NCI-H2107 treated with DMSO at 0.1 percent for 48 hours (cell line): ENCODE results near the gene CXCL17.
"Not testable (repeated sequence)": the region's sequence is repeated elsewhere in the genome, so short reads cannot be mapped to it uniquely, and the experiment has no call there.

Source experiments
- DNase-seq: peaks from one replicate; lab custom pipeline; 2025; ENCODE audit not compliant: unreplicated experiment; lab: John Stamatoyannopoulos, UW

Gene CXCL17, protein sequence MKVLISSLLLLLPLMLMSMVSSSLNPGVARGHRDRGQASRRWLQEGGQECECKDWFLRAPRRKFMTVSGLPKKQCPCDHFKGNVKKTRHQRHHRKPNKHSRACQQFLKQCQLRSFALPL

DNA sequence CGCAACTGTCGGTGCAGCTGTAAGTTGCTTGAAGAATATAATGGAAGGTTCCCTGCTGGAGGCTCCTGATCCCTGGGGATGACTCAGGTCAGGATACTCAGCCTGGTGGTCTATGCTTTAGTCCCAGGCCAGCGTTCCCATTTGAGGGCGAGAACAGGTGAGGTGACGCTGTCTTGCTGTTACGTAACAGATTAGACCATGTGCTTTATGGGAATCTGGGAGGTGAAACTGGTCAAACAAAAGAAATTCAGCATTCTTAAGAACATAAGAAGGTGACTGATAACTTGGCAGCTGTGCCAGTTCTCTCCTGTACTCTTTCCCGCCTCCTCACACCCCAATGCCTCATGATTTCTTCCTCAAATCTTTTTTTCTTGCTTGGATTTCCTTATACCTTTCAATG, at the start of gene CXCL17:
Gene CXCL17 (minus strand): TSS at position 114 of the 400 bp plus-strand sequence. CDS start 114 bp downstream, outside the sequence.
- DNase-seq: no peak

GRCh38 chr19:42488783-42489521, 46.2 kb upstream of the CXCL17 start:
- no peak for DNase-seq

DNA sequence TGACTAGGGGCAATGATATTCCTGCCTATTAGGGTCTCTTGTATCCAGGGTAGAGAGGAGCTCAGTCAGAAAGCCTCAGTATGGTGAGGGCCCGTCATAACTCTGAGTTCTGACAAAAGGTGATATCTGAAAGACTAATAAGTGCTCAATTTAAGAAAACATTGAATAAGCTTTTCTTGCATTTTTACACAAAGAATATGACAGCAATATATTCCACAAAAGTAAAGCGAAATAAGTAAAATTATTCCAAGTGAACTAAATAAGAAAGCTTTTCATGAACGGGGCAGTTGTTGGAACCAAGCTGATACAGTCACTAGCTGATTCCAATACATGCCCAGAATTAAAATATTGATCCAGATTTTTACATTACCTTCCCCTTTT, 45.0 kb upstream of the CXCL17 start:
- DNase-seq: no peak

- DNase-seq: no peak
These were observed 44.5 kb upstream of the CXCL17 start for GRCh38 chr19:42487032-42487797.

DNA sequence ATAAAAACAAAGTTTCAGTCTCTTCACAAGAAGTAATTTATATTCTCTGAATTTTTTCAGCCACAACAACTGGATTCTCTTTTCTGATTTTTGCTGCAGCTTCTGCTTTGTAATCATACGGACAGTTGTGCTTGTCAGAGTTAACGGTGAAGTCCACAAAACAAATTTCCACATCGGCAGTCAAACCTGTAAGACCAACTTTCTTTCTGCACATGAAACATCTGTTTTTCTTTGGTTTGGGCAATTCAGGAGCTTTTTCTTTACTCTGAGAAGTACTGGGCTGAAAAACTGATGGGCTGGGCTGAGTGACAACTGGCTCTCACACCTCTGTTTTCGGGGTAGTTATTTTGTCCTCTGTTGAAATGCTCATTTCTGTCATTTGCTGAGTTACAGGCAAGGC, 42.3 kb upstream of the CXCL17 start:
- not testable (repeated sequence) for DNase-seq

DNA sequence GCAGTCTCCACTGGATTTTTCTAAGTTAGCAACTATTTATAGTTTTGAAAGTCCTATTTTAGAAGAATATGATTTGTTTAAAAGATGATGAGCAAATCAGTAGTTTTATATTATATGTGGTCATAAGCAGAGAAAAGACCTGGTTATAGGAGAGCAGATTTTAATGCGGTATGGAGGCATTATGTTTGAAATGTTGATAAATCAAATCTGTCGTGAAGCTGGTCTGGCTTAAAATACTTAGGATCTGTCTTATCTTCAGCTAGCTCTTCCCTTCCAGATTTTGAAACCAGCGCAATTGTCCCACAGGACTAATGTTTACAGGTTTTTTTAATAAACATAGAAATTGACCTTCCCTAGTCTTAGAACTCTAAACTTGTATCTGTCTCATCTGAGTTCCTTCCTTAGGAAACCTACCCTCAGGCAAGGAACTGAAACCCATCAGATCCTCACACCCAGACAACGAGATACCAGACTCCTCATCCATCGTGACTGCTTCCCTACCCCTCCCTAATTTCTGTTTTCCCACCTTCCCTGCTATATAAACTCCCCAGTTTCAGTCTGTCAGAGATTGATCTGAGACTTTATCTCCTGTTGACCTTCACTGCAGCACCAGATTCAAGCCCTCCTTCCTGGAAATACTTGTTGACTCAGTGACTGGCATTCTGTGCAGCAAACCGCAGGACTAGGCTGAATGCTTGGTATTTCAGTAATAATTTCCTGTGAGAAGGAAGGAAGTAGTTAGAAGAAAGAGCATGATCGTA, 37.8 kb upstream of the CXCL17 start:
- DNase-seq: no peak

DNA sequence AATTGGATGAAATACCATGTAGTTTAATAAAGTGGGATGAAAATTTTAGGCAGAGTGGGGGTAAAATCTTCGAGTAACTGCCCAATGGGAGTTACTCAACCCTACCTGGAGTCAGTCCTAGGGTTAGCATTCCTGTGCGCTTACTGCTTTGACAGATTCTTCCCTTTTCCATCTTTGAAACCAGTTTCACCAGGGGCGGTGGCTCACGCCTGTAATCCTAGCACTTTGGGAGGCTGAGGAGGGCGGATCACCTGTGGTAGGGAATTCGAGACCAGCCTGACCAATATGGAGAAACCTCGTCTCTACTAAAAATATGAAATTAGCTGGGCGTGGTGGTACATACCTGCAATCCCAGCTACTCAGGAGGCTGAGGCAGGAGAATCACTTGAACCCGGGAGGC, 37.0 kb upstream of the CXCL17 start:
- no peak for DNase-seq

GRCh38 chr19:42478765-42479311, 36.1 kb upstream of the CXCL17 start:
- no peak for DNase-seq

DNA sequence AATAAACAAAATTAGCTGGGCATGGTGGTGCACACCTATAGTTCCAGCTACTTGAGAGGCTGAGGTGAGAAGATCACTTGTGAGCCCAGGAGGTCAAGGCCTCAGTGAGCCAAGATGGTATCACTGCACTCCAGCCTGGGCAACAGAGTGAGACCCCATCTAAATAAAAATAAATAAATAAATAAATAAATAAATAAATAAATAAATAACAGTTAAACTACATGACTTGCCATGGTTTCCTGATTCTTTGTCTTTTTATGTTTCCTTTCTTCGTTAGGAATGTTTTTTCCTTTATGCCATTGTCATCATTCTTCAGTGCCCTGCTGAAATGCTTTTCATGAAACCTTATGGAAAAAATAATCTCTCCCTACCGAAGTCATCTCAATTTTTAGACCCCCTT, 35.2 kb upstream of the CXCL17 start:
- DNase-seq: no peak

DNA sequence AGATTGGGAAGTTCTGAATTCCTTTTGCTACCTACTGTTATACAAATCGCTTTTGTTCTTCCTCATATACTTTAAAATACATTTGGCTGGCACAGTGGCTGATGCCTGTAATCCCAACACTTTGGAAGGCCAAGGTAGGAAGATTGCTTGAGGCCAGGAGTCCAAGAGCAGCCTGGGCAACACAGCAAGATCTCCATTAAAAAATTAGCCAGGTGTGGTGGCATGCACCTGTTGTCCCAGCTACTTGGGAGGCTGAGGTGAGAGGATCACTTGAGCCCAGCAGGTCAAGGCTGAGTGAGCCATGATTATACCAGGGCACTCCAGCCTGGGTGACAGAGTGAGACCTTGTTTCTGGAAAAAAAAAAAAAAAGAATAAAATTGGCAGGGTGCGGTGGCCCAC, 34.4 kb upstream of the CXCL17 start:
- DNase-seq: no peak

GRCh38 chr19:42475366-42475765, 32.6 kb upstream of the CXCL17 start:
- DNase-seq: no peak

DNA sequence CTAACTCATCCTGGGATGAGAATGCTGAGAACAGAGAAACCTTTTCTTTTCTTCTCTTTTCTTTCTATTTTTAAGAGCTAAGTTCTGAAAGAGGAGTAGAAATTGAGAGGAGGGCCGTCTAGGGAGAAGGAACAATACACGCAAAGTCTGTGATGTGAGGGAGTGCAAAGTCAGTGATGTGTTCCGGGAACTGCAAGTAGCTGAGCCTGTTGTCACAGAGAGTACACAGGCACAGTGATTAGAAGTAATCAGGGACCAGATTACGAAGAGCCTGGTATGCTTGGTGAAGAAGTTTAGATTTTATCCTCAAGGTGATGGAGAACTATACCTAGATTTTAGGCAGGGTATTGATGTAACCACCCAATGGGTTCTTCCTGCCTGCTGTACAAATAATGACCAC, 32.0 kb upstream of the CXCL17 start:
- DNase-seq: no peak

DNA sequence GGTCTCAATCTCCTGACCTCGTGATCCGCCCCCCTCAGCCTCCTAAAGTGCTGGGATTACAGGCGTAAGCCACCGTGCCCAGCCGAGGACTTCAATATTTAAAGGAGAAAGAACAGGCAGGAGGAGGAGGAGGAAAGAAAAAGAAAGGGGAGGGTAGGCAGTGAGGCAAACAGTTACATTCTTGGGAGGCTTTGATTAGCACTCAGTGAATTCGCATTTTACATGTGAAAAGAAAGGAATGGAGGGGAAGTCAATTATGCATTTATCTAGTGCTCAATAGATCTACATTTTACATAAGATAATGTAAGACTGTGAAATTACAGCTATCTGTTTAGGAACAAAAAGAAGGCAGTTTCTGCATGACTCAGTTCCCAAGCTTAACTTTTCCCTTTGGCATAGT, 30.9 kb upstream of the CXCL17 start:
- no peak for DNase-seq

- DNase-seq: no peak
These were observed 29.8 kb upstream of the CXCL17 start for GRCh38 chr19:42472402-42473147.

DNA sequence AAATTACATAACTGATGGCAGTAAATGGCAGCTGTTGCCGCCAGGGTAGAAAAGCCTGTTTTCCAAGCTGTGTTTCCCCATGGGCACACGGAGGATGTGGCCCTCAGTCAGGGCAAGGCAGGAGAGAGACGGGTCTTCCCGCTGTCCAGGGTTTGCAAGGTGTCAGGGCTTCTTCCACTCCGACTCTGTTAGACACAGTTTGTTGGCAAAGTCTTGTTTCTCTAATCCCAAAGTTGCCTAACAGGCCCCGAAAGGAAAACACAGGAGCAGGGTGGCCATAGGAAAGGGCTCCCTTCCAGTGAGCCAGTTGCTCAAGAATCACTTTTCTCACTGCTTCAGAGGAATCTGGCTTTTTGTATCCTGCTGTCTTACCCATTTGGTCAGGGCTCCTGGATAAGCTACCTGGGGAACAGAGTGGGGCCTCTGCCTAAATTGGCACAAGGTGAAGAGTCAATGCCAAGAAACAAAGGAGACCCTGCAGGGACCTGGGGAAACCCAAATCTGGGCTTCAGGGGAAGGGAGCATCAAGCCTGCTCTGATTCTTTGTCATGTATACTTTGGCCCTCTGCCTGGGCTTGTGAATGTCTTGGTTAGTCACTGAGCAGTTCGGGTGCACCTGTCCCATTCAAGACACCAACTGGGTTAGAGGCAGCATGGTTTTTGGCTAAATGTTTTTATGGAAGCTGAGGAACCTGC, 29.0 kb upstream of the CXCL17 start:
- no peak for DNase-seq

DNA sequence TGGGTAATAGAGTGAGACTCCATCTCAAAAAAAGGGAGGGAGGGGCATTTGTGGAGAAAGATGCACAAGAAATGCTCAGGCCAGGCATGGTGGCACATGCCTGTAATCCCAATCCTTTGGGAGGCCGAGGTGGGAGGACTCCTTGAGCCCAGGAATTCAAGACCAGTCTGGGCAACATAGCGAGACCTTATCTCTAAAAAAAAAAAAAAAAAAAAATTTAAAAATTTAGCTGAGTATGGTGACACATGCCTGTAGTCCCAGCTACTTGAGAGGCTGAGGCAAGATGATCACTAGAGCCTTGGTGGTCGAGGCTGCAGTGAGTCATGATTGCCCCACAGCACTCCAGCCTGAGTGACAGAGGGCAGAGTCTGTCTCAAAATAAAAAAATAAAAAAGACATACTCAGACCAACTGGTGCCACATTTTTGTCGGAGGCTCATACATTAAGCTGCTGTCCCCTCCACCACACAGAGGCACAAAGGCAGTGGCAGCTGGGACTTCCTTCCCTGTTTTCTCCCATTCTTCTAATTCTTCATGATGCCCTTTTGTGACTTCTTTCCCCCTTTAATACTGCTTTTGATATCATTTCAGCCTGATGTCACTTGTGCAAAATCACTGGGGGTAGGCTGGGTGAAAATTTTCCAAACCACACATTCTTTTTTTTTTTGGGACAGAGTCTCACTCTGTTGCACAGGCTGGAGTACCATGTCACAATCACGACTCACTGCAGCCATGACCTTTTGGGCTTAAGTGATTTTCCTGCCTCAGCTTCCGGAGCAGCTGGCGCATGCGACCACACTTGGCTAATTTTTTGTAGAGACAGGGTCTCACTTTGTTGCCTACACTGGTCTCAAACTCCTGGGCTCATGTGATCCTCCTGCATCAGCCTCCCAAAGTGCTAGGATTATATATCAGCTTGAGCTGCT, 26.8 kb upstream of the CXCL17 start:
- DNase-seq: no peak

DNA sequence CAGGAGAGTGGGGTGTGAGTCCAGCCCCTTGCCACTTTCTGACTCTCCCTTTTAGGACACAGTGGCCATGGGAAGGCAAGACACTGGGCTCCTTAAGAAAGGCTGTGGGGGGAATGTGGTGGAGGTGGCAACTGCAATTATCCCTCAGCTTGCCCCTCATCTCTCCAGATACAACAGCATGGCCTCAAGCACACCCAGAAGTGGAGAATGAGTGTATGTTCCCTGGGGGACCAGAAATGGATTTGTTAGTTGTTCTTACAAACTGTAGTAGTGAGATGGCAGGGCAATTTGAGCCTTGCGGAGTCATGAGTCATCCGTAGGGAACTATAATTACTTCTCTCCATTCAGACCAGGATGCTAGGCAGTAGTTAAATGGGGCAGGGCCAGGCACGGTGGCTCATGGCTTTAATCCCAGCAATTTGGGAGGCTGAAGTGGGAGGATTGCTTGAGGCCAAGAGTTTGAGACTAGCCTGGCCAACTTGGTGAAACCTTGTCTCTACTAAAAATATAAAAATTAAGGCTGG, 25.6 kb upstream of the CXCL17 start:
- DNase-seq: peak; percentile 69

GRCh38 chr19:42467183-42467760, 24.5 kb upstream of the CXCL17 start:
- DNase-seq: no peak
